ENCODE data around the gene TMEM170A.

DNA sequence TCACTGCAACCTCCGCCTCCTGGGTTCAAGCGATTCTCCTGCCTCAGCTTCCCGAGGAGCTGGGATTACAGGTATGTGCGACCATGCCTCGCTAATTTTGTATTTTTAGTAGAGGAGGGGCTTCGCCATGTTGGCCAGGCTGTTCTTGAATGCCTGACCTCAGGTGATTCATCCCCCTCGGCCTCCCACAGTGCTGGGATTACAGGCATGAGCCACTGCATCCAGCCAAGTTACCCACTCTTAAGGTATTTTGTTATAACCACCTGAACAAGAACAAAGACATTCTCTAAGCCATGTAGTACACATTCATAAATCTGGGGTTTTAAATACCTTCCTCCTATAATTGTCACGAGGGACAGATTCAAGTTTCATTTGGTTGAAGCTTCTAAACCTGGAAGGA lies 12.3 kb upstream of the TMEM170A start:
- TF ChIP-seq PCBP2 (optimal IDR thresholded peaks at IDR 0.05; ENCODE audit: low read depth, low read length, poor library complexity, severe bottlenecking) (no peak), DNMT1 (CRISPR knock-in tag; IDR thresholded peaks at IDR 0.05) (no peak), ELF3 (CRISPR knock-in tag; IDR thresholded peaks at IDR 0.05) (no peak), KLF13 (CRISPR knock-in tag; IDR thresholded peaks at IDR 0.05) (no peak), POLR2A (IDR thresholded peaks at IDR 0.05; ENCODE audit: insufficient read depth in 1 of 2, low read depth in 2 of 2, low read length in 2 of 2) (no peak), EZH2 (conservative IDR thresholded peaks at IDR 0.05; ENCODE audit: low read depth, low read length) (no peak), NPAS2 (CRISPR knock-in tag; IDR thresholded peaks at IDR 0.05; ENCODE audit: borderline replicate concordance) (no peak), HDAC2 (CRISPR knock-in tag; IDR thresholded peaks at IDR 0.05) (no peak), RFX1 (IDR thresholded peaks at IDR 0.05) (no peak), KDM1A (CRISPR knock-in tag; IDR thresholded peaks at IDR 0.05) (no peak), JUNB (CRISPR knock-in tag; IDR thresholded peaks at IDR 0.05; ENCODE audit: borderline replicate concordance) (no peak)
- TF ChIP-seq, protein P1, sequence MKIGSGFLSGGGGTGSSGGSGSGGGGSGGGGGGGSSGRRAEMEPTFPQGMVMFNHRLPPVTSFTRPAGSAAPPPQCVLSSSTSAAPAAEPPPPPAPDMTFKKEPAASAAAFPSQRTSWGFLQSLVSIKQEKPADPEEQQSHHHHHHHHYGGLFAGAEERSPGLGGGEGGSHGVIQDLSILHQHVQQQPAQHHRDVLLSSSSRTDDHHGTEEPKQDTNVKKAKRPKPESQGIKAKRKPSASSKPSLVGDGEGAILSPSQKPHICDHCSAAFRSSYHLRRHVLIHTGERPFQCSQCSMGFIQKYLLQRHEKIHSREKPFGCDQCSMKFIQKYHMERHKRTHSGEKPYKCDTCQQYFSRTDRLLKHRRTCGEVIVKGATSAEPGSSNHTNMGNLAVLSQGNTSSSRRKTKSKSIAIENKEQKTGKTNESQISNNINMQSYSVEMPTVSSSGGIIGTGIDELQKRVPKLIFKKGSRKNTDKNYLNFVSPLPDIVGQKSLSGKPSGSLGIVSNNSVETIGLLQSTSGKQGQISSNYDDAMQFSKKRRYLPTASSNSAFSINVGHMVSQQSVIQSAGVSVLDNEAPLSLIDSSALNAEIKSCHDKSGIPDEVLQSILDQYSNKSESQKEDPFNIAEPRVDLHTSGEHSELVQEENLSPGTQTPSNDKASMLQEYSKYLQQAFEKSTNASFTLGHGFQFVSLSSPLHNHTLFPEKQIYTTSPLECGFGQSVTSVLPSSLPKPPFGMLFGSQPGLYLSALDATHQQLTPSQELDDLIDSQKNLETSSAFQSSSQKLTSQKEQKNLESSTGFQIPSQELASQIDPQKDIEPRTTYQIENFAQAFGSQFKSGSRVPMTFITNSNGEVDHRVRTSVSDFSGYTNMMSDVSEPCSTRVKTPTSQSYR (CRISPR knock-in tag; IDR thresholded peaks at IDR 0.05; ENCODE audit: borderline replicate concordance): no peak
- TF ChIP-seq, protein P2, sequence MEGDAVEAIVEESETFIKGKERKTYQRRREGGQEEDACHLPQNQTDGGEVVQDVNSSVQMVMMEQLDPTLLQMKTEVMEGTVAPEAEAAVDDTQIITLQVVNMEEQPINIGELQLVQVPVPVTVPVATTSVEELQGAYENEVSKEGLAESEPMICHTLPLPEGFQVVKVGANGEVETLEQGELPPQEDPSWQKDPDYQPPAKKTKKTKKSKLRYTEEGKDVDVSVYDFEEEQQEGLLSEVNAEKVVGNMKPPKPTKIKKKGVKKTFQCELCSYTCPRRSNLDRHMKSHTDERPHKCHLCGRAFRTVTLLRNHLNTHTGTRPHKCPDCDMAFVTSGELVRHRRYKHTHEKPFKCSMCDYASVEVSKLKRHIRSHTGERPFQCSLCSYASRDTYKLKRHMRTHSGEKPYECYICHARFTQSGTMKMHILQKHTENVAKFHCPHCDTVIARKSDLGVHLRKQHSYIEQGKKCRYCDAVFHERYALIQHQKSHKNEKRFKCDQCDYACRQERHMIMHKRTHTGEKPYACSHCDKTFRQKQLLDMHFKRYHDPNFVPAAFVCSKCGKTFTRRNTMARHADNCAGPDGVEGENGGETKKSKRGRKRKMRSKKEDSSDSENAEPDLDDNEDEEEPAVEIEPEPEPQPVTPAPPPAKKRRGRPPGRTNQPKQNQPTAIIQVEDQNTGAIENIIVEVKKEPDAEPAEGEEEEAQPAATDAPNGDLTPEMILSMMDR (CRISPR knock-in tag; IDR thresholded peaks at IDR 0.05): no peak
